AG08395 (cell line): ENCODE data around the gene RBM10.
A peak's percentile ranks its signal among the peaks of the same experiment; 100 is the strongest.
"Not testable (repeated sequence)": the region's sequence is repeated elsewhere in the genome, so short reads cannot be mapped to it uniquely, and the experiment has no call there.

Experiments used
- DNase-seq: peaks from one replicate; pipeline ENCODE4 v3.0.0; 2012; ENCODE audit warnings: mixed read lengths, low spot score

Gene RBM10, protein sequence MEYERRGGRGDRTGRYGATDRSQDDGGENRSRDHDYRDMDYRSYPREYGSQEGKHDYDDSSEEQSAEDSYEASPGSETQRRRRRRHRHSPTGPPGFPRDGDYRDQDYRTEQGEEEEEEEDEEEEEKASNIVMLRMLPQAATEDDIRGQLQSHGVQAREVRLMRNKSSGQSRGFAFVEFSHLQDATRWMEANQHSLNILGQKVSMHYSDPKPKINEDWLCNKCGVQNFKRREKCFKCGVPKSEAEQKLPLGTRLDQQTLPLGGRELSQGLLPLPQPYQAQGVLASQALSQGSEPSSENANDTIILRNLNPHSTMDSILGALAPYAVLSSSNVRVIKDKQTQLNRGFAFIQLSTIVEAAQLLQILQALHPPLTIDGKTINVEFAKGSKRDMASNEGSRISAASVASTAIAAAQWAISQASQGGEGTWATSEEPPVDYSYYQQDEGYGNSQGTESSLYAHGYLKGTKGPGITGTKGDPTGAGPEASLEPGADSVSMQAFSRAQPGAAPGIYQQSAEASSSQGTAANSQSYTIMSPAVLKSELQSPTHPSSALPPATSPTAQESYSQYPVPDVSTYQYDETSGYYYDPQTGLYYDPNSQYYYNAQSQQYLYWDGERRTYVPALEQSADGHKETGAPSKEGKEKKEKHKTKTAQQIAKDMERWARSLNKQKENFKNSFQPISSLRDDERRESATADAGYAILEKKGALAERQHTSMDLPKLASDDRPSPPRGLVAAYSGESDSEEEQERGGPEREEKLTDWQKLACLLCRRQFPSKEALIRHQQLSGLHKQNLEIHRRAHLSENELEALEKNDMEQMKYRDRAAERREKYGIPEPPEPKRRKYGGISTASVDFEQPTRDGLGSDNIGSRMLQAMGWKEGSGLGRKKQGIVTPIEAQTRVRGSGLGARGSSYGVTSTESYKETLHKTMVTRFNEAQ

DNA sequence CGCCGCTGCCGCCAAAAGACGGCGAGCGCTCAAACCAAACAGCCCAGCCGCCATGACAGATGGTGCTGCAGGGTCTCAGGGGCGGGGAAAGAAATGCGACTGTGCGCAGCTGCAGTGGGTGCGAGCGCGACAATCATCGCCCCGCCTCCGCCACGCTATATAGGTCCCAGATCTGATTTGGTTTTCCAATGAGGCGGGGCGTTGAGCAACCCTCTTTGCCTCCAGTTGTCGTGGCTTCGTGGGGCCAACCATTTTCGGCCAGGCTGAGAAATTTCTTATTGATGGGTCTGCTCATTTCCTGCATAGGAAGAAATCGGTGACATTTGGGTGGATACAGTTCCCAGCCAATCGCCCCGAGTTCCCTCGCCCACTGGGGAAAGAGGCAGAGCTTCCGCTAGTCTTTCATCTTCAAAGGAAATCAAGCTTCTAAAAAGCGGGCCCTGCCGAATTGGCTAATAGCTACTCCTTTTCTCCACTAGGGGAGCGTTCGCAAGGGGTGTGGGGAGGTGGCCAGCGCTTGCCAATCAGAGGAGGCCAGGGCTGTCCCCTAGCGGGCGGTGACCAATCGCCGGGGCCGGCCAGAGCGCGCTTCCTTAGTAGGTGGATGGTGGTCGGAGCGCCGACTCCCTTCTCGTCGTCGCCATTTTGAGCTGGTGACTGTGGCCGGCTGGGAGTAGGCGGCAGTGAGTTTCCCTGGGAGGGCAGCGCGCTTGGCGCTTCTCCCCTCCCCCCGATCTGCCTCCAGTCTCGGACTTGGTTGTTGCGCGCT lies at the start of gene RBM10, which contains the start of gene NDUFB11:
TSS of gene RBM10 (plus strand) at position 596 of the 769 bp plus-strand sequence. CDS start 2,261 bp downstream, outside the sequence.
TSS of gene NDUFB11 (minus strand) at position 77 of the 769 bp plus-strand sequence. CDS start at position 54, 23 bp downstream.
- DNase-seq = peak; percentile 89

DNA sequence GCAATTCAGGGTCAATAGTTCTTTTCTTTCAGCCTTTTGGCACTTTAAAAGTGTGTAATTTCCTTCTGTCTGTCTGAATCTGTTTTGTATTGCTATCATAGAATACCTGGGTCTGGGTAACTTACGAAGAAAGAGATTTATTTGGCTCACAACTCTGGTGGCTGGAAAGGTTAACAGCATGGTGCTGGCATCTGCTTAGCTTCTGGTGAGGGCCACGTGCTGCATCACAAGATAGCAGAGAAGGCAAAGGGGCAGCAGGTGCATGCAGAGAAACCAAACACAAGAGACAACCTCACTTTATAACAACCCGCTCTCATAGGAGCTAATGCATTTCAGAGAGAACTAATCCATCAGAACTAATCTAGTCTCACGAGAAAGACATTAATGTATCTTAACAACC lies 48.0 kb upstream of the RBM10 start:
- no peak for DNase-seq

DNA sequence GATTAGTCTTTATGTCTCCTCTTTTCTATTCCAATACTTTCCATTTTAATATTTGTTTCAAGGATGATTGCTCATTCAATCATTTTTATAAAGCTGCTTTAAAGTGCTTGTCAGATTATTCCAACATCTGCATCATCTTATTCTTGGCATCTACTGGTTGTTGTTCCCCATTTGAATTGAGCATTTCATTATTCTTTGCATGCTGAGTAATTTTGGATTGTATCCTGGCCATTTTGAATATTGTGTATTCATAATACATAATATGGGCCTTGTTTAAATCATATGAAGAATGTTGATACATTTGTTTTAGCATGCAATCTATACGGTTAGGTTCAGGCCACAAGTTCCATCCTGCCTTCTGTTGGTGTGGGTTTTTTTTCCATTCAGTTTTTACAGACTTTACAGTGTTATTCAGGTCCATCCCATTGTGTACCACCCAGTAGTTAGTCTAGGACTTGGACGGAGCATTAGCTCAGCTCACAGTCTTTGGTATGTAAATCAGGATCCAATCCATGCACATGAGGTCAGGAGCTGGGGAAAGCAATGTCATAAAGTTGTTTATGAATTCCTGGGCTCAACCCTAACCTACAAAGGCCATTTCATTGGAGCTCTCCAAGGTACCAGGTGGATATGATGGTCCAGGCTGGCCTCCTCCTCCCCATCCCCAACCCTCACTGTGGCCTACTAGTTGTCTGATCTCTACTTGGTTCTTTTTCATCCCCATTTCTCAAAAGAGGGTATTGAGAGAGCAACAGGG lies 46.5 kb upstream of the RBM10 start:
- DNase-seq = no peak

DNA sequence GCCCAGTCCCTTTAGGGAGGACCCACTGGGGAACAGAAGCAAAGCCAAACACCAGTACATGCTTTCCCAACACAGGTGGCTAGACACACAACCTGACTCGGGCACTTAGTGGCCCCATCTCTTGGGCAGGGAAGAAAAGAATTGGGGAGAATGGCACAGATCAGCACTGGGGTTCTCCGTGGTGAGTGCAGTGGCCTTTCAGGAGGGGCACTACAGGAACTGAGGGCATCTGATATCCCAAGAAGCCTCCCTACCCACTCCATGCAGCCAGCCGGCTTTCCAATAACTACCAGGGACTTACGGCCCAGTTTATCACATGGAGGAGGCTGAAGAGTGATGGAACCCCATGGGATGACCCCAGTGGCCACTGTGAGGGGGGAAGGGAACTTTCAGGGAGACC lies 43.8 kb upstream of the RBM10 start:
- DNase-seq = no peak

DNA sequence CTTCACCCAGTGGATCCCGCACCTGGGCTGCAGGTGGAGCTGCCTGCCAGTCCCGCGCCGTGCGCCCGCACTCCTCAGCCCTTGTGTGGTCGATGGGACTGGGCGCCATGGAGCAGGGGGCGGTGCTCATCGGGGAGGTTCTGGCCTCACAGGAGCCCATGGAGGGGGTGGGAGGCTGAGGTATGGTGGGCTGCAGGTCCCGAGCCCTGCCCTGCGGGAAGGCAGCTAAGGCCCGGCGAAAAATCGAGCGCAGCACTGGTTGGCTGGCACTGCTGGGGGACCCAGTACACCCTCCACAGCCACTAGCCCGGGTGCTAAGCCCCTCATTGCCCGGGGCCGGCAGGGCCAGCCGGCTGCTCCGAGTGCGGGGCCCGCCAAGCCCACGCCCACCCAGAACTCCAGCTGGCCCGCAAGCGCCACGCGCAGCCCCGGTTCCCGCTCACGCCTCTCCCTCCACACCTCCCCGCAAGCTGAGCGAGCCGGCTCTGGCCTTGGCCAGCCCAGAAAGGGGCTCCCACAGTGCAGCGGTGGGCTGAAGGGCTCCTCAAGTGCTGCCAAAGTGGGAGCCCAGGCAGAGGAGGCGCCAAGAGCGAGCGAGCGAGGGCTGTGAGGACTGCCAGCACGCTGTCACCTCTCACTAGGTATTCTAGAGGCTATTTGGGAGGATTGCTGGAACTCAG lies 33.9 kb upstream of the RBM10 start:
- DNase-seq = not testable (repeated sequence)

DNA sequence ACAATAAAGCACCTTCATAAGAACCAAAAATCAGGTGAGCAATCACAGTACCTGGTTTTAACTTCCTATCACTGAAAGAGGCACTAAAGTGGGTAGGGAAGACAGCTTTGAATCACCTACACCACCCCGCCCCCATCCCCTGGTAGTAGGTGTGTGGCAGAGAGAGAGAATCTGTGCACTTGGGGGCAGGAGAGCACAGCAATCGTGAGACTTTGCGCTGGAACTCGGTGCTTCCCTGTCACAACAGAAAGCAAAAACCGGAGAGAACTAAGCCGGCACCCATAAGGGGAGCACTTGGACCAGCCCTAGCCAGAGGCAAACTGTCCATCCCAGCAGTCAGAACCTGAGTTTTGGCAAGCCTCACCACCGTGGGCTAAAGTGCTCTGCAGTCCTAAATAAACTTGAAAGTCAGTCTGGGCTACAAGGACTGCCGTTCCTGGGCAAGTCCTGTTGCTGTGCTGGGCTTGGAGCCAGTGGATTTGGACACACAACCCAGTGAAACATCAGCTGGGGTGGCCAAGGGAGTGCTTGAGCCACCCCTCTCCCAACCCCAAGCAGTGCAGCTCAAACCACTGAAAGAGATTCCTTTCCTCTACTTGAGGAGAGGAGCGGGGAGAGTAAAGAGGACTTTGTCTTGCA lies 32.6 kb upstream of the RBM10 start:
- no peak for DNase-seq

DNA sequence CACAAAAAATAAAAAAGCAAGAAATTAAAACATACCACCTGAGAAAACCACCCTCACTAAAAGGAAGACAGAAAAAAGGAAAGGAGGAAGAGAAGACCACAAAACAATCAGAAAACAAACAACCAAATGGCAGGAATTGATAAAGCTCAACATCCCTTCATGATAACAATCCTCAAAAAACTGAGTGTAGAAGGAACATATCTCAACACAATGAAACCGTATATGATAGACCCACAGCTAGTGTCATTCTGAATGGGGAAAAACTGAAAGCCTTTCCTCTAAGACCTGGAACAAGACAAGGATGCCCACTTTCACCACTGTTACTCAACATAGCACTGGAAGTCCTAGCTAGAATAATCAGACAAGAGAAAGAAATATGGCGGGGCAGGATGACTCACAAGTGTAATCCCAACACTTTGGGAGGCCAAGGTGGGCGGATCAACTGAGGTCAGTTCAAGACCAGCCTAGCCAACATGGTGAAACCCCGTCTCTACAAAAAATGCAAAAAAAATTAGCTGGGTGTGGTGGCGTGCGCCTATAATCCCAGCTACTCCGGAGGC lies 28.4 kb upstream of the RBM10 start:
- DNase-seq = not testable (repeated sequence)

DNA sequence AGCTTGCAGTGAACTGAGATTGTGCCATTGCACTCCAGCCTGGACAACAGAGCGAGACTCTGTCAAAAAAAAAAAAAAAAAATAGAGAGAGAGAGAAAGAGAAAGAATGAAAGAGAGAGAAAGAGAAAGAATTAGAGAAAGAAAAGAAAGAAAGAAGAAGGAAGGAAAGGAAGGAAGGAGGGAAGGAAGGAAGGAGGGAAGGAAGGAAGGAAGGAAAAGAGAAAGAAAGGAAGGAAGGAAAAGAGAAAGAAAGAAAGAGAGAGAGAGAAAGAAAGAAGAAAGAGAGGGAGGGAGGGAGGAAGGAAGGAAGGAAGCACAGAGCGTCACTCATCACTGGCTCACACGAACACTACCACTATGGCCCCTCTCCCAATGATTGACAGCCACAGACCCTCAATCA lies 20.6 kb upstream of the RBM10 start:
- not testable (repeated sequence) for DNase-seq

DNA sequence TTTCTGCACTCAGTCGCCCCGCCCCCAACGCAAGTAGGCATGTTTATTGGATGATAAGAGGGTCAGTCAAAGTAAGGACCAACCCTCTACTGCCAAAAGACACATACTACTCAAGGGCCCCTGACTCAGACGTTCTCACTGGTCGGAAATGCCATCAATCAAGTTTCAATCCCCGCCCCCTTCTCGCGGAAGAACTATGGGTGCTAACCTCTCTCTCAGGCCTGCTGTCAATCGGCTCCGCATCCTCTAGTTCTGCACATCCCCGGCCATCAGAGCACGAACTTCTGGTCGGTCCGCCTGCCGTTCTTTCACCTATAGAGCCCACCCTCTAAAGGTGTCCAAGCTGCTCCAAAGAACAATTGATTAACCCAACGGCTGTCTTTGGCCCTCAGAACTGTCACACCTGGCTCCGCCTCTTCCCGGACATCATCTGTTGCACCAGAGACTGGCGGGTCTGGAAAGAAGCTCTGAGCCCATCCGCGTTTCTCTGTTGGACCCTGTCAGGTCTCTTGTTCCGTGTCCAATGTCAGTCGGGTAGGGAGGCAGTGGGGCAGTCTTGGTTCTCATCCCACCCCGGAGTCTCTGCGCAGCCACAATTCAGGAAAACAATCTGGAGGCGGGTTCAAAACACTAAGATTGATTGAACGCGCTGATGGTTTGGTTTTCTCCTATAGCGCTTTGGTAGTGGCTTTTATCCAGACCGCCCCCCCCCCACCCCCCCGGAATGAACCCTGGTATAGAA lies 15.7 kb upstream of the RBM10 start:
- DNase-seq = peak; percentile 95

DNA sequence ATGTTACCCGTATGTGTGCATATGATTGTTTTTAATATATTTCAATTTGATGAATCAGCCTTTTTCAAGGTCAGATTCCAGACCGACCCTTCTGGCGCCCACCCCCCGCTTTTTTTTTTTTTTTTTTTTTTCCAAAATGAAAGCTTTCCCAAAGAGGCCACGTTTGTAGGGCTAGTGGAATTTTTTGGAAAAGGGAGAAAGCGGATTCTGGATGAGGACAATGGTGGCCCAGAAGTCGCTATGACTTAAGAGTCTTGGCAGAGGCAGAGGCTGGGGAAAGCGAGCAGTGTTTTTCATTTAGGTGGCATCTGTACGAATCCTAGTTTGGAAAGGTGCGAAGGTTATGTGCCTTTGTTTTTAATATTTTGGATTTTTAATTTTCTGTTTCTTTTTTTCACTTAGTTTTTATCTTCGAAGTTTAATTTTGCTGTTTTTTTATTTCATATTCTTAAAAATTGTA lies 15.1 kb upstream of the RBM10 start:
- no peak for DNase-seq

DNA sequence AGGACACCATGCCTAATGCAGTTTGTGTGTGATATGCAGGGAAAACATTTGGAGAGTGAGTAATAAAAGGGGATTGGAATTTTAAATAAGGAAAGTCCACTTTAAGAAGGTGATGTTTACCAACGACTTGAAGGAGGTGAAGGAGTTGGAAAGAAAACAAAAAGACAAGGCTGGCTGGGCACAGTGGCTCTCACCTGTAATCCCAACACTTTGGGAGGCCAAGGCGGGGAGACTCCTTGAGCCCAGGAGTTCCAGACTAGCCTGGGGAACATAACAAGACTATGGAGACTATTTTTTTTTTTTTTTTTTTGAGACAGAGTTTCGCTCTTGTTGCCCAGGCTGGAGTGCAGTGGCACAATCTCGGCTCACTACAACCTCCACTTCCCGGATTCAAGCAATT lies 11.5 kb upstream of the RBM10 start:
- DNase-seq = no peak

DNA sequence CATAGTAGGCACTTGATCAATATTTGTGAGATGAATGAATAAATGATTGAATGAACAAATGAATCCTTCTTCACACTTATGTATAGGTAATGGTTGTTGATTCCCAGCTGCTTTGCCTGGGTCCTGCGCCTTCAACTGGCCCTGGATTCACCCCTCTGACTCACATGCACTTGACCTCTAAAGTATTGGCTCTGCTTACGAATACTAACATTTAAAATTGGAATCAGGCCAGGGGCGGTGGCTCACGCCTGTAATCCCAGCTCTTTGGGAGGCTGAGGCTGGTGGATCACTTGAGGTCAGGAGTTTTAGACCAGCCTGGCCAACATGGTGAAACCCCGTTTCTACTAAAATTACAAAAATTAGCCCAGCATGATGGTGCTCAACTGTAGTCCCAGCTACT lies 9.4 kb upstream of the RBM10 start:
- DNase-seq = not testable (repeated sequence)

DNA sequence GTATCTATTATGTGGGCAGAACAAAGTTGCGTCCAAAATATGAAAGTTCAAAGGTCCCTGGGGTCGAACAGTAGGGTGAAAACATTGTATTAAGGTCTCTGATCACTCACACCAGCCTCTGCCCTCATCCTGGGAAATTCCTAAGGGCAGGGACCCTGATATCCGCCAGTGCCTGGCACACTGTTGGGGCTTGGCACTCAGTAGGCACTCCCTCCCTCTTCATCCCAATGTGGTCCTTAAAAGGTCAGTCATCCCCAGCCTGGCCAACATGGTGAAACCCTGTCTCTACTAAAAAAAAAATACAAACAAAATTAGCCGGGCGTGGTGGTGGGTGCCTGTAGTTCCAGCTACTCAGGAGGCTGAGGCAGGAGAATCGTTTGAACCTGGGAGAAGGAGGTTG lies 6.8 kb upstream of the RBM10 start:
- no peak for DNase-seq

DNA sequence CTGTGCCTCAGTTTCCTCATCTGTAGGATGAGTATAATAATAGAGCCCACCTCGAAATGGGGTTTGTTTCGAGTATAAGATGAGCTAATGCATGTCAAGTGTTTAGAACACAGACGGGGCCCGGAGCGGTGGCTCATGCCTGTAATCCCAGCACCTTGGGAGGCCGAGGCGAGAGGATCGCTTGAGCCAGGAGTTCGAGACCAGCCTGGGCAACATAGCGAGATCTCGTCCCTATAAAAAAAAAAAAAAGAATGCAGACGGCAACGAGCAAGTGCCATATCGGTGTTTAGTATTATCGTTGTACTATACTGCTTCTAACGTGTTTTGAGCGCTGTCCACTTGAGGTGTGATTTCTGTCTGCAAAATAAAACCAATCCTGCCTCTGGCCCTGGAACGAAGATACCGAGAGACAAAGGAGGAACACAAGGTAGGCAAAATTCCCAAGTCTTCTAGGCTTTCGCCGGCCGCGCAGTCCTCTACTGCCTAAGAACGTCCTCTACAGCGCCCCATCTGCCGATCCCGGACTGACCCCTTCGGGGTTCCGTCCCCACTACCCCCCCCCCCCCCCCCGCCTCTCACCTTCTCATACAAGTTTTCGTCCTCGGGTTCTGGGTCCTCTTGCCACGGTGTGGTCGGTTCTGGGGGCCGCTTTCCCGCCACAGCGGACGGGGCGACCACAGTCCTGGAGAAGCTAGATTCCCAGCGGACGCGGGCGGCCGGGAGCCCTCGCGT lies 961 bp upstream of the RBM10 start:
- DNase-seq = peak; percentile 59

DNA sequence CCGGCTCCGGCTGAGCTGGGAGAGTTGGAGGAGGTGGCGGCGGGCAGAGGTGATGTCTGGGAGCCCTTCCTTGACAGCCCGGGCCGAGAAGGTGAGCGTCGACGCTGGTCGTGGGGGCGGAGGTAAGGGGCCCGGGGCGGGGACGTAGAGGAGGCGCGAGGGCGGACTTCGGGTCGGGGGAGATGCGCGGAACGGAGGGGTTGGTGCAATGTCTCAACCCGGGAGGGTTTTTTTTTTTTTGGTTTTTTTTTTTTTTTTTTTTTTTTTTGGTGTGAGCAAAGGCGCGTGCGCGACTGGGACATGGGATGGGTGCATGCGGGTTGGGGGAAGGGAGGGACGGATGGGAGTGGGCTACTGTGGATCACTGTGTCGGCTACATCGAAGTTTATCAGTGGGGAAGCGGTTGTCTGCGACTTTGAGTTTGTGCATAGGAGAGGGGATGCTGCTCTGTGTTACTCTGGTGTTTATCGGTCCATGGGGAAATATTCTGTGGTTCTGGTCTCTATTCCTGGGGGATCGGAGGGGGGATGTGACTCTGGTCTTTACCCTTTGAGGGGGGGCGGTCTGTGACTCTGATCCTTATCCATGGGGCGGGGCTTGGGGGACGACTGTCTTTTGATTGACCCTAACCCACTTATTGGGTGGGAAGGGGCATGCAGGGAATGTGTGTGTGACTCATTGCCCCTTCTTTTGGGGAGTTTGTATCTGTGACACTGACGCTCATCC lies 537 bp downstream of the RBM10 start:
- peak; percentile 26 for DNase-seq

DNA sequence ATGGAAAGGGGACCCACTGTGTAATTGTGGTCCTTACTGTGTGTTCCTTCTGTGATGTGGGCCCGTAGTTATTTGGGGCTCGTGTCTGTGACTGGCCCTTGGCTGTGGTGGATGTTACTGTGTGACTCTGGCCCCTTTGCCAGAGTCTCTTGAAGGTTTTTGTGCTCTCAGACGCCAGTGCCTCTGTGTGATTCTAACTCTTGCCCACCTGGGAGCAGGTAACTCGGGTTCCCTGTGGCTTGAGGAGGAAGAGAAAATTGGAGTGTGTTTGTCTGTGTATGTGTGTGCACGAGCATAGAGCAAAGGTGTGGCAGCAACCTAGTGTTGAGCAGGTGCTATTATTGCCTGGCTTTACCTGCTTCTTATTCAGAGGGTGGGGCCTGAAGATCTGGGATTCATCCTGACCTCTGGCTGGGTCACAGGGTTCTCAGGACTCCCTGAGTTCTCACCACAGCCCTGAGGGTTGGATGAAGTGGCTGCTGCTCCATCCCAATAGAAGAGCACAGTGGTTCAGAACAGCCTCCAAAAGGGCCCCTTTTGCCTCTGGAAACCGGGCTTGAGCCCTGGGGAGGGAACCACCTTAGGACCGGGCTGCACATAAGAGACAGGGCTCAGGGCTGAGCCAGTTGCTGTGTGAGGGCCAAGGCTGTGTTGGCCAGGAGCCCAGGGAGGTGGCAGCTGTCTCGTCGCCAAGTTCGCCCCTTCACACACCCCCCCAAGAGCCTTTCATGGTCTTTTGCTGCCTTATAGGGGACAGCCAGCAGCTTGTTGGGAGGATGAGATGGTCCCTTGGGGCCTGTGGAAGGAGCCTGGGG lies 1.3 kb downstream of the RBM10 start:
- DNase-seq = no peak
